Ishikawa (cell line): ENCODE results near the gene SDHAF3.

Source experiments
- EP300 ChIP-seq: IDR thresholded peaks from 2 replicates; pipeline ENCODE4 v1.6.1; 2012; ENCODE audit warnings: borderline replicate concordance
- MAX ChIP-seq: IDR thresholded peaks from 2 replicates; pipeline ENCODE4 v1.6.1; 2012

- TF ChIP-seq EP300, result no peak
- no peak for TF ChIP-seq MAX
Observed at GRCh38 chr7:97166308-97166707, 48.8 kb downstream of the SDHAF3 start.
